ENCODE data around the gene TARBP2.
A peak's percentile ranks its signal among the peaks of the same experiment; 100 is the strongest.

Gene TARBP2

GRCh38 chr12:53474819-53475218 lies 26.3 kb upstream of the TARBP2 start (continued):
- TF ChIP-seq, protein P1, sequence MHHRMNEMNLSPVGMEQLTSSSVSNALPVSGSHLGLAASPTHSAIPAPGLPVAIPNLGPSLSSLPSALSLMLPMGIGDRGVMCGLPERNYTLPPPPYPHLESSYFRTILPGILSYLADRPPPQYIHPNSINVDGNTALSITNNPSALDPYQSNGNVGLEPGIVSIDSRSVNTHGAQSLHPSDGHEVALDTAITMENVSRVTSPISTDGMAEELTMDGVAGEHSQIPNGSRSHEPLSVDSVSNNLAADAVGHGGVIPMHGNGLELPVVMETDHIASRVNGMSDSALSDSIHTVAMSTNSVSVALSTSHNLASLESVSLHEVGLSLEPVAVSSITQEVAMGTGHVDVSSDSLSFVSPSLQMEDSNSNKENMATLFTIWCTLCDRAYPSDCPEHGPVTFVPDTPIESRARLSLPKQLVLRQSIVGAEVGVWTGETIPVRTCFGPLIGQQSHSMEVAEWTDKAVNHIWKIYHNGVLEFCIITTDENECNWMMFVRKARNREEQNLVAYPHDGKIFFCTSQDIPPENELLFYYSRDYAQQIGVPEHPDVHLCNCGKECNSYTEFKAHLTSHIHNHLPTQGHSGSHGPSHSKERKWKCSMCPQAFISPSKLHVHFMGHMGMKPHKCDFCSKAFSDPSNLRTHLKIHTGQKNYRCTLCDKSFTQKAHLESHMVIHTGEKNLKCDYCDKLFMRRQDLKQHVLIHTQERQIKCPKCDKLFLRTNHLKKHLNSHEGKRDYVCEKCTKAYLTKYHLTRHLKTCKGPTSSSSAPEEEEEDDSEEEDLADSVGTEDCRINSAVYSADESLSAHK (tag by site-specific recombination; IDR thresholded peaks at IDR 0.05): no peak
- no peak for TF ChIP-seq ZNF596 (tag by site-specific recombination; IDR thresholded peaks at IDR 0.05)
- TF ChIP-seq ZFHX2 (tag by site-specific recombination; conservative IDR thresholded peaks at IDR 0.05): peak; percentile 93
- no peak for TF ChIP-seq CTCF (tag by site-specific recombination; IDR thresholded peaks at IDR 0.05)
- TF ChIP-seq ZNF645 (tag by site-specific recombination; IDR thresholded peaks at IDR 0.05): no peak
- no peak for TF ChIP-seq ZNF266 (tag by site-specific recombination; IDR thresholded peaks at IDR 0.05; ENCODE audit: low read depth)
- TF ChIP-seq ZNF449 (tag by site-specific recombination; IDR thresholded peaks at IDR 0.05): no peak
- no peak for TF ChIP-seq ZNF248 (tag by site-specific recombination; IDR thresholded peaks at IDR 0.05)
- TF ChIP-seq BCL11A (tag by site-specific recombination; IDR thresholded peaks at IDR 0.05; ENCODE audit: low read depth): no peak
- no peak for TF ChIP-seq ZNF292 (tag by site-specific recombination; IDR thresholded peaks at IDR 0.05; ENCODE audit: borderline replicate concordance, low read depth)
- TF ChIP-seq, protein P2, sequence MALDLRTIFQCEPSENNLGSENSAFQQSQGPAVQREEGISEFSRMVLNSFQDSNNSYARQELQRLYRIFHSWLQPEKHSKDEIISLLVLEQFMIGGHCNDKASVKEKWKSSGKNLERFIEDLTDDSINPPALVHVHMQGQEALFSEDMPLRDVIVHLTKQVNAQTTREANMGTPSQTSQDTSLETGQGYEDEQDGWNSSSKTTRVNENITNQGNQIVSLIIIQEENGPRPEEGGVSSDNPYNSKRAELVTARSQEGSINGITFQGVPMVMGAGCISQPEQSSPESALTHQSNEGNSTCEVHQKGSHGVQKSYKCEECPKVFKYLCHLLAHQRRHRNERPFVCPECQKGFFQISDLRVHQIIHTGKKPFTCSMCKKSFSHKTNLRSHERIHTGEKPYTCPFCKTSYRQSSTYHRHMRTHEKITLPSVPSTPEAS (tag by site-specific recombination; IDR thresholded peaks at IDR 0.05): no peak
- no peak for TF ChIP-seq IKZF3 (tag by site-specific recombination; IDR thresholded peaks at IDR 0.05)
- no peak for TF ChIP-seq ZNF391 (tag by site-specific recombination; IDR thresholded peaks at IDR 0.05; ENCODE audit: borderline replicate concordance, low read depth)
- no peak for TF ChIP-seq ZNF335 (tag by site-specific recombination; conservative IDR thresholded peaks at IDR 0.05)

DNA sequence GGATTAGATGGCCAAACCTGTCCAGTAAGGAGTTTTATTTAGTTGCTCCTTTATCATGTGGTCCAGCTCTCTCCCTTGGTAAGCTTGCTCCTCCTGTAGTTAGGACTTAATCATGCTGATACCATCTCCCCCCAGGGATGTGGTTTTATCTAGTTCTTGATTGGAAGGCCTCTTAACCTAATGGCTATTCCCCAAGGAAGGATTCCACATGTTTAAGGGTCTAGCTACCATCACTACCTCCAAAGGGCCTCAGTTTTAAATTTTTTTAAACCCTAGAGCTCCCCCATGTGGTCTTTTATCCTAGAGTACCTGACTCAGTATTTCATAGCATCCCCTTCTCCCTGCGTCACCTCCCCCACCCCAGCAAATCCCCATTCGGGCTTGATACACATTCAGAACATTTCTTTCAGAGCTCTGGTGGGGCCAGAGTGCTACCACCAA lies 24.3 kb upstream of the TARBP2 start:
- H3K4me1 ChIP-seq (ENCODE audit: control insufficient read depth, insufficient read depth, low read length): no peaks in the 10 kb centered on the region
- ChIA-PET POLR2A (interaction anchor here (0.6 to 4.1 kb wide), 3 partner anchors 12 to 96 kb away, joined by 5 to 23 read pairs (median 6); no protein-coding TSS in a partner anchor), CTCF (interaction anchor here (0.6 to 4.6 kb wide), 11 partner anchors 9 to 155 kb away, joined by 3 to 25 read pairs (median 4); partner anchors contain the start of gene AAAS)
- no peaks in the 10 kb centered on the region for H3K9me3 ChIP-seq (ENCODE audit: control insufficient read depth, insufficient read depth, low read depth, low read length)
- no peak overlapping the region for H3K4me3 ChIP-seq (ENCODE audit: low read depth, low read length)
- peaks cover 80 to 98% of the 10 kb centered on the region in 2 experiments for H3K36me3 ChIP-seq (ENCODE audit: control insufficient read depth in 2 of 2, insufficient read depth in 1 of 2, low read length in 2 of 2)
- no peak overlapping the region for H3K27ac ChIP-seq (ENCODE audit: extremely low read depth, low read depth, low read length)
- TF ChIP-seq MZF1 (tag by site-specific recombination; IDR thresholded peaks at IDR 0.05; ENCODE audit: borderline replicate concordance): peak; percentile 50; the same call in 1 of the 2 replicates
- TF ChIP-seq ZNF350 (tag by site-specific recombination; IDR thresholded peaks at IDR 0.05): no peak
- no peak for TF ChIP-seq ZNF112 (tag by site-specific recombination; IDR thresholded peaks at IDR 0.05)
- TF ChIP-seq ZNF645 (tag by site-specific recombination; IDR thresholded peaks at IDR 0.05): no peak
- TF ChIP-seq ZNF433 (tag by site-specific recombination; IDR thresholded peaks at IDR 0.05; ENCODE audit: low read depth): no peak
- TF ChIP-seq ZBTB11 (tag by site-specific recombination; conservative IDR thresholded peaks at IDR 0.05; ENCODE audit: low read depth): no peak
- TF ChIP-seq ZNF221 (tag by site-specific recombination; IDR thresholded peaks at IDR 0.05; ENCODE audit: borderline replicate concordance): no peak
- no peak for TF ChIP-seq ZNF830 (tag by site-specific recombination; IDR thresholded peaks at IDR 0.05; ENCODE audit: low read depth)

Data from HEK293 (cell line).